GM18498 (cell line): ENCODE data around the gene GALNT2.

ENCODE experiments used
- ATAC-seq: cut with Tn5 transposase; IDR thresholded peaks from one replicate; pipeline ENCODE4 v1.9.1; 2021; ENCODE audit warnings: mild to moderate bottlenecking, moderate library complexity; ENCODE audit not compliant: unreplicated experiment

The GALNT2 gene

DNA sequence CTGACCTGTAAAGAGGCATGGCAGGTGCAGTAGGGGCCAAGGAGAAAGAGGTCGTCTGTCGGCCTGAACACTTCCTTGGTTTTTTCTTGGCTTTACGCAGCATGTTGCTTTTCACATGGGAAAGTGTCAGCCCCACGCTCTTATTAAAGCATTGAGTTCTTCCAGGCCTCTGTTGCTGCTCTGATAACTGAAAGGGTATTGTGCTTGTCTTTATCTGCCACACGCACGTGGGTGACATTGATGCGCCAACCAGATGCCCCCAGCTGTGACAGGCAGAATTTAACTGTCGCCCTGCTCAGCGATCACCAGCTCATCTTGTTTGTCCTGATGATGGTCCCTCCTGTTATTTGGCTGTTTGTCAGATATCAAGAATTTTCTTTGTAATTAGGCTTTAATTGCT is 76.5 kb downstream of the GALNT2 start:
- ATAC-seq: no peak

DNA sequence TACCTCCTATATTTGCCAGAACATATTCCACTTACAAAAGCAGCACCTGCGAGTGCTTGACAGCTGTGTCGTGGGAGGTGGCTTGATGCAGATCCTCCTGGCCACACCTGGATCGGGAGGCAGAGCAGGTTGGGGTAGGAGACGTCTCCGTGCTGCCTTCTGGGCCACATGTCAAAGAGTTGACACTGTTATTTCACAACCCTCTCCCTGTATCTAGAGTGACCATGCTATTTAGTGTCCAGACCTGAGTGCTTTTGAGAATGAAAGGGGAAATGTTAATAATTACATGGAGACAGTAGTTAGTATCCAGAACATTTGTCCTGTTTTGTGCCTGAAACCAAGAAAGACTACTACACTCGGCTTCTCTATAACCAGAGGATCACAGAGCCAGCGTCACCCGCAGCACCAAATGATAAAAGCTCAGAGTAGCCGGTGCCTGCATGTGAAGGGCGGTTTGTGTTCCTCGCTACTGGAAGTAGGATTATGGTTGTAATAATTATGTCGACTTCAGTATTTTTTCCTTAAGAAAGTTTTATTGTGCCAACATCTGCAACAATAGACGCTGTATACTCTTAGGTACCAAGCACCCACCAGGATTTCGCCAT is 77.1 kb downstream of the GALNT2 start:
- ATAC-seq: no peak

DNA sequence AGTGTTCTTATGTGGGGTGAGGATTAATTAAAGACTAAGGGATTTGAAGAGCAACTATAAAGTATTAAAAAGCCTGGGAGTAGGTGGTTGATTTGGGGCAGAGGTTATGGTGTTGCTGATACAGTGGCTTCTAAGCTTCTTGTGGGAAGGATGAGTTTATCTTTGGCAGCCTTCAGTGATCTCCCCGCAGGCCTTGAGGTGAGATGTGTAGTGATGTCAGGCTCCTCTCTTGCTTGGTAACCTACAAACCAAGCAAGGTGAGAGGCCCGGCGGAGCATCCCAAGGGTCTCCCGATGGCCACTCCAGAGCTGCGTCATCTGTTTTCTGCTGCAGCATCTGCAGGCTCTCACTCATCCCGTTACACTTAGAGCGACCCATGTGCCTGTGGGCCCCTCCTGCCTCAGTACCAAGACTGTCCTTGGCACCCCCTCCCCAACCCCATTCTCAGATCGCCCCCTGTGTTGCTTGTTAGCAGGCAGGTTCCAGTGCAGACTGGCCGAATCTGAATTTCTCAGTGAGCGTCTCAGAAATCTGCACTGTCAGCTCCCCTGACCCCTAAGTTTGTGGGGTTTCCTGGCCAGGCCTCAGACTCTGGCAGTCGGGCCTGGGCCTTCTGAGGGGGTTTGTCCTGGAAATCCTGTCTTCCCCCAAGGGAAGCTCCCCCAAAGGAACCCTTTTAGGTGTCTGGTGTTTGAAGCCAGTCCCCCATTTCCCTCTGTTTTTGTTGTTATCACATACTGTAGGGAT is 77.9 kb downstream of the GALNT2 start:
- ATAC-seq: no peak

DNA sequence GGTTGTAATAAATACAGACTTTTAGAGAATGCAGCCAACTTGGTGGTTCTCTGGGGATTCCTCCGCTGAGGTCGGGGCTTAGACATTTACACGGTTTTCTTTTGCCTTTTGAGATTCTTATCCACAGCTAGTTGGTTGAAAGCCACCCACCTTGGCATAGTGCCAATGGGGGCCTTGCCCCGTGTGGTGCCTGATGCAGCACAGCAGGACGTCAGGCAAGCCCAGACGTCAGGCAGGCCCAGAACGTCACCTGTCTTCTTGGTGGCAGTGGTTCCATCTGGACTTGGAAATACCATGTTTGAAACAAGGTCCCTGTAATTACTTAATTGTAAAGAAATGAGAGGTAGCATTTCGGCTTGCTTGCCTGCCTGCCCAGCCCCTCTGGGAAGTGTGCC is 78.5 kb downstream of the GALNT2 start:
- no peak for ATAC-seq

DNA sequence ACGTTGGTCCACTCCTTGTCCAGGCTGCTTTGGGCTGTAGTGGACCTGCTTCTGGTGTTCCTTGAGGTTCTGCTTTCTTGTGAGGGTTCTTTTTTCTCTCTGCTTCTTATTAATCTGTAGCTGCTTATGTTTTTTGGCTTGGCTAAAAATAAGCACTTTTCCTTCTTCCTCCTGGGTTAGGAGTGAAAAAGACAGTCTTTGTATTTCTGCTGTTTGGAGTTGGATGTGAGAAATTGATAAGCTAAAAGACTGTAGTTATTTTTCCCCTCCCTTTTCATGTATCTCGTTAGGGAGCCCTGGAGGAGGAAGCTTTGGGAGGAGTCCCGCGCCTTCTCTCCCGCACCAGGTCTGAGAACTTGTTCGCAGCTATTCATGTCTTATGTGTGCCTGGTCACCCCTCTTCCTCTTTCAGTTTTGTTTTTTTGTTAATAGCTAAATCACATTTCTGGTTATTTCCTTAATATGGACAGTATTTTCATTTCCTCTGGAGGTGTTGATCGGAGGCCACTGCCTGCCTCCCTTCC is 79.0 kb downstream of the GALNT2 start:
- no peak for ATAC-seq

DNA sequence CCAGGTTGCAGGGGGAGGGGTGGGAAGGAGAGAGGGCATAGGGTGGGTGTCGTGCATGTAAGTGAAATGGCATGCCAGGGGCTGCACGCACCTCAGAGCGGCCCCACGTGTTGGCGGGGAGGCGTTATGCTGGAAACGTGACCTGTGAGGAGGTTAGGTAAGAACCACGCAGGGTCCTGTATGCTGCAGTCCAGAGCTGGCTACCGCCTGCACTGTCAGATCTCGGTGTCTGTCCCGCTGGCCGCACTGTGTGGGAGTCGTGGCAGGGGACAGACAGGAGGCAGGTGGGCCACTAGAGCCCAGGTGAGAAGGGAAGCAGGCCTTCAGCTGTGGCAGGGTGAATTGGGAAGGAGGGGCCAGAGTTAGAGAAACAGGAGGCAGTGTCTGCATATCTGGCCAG is 79.7 kb downstream of the GALNT2 start:
- no peak for ATAC-seq

DNA sequence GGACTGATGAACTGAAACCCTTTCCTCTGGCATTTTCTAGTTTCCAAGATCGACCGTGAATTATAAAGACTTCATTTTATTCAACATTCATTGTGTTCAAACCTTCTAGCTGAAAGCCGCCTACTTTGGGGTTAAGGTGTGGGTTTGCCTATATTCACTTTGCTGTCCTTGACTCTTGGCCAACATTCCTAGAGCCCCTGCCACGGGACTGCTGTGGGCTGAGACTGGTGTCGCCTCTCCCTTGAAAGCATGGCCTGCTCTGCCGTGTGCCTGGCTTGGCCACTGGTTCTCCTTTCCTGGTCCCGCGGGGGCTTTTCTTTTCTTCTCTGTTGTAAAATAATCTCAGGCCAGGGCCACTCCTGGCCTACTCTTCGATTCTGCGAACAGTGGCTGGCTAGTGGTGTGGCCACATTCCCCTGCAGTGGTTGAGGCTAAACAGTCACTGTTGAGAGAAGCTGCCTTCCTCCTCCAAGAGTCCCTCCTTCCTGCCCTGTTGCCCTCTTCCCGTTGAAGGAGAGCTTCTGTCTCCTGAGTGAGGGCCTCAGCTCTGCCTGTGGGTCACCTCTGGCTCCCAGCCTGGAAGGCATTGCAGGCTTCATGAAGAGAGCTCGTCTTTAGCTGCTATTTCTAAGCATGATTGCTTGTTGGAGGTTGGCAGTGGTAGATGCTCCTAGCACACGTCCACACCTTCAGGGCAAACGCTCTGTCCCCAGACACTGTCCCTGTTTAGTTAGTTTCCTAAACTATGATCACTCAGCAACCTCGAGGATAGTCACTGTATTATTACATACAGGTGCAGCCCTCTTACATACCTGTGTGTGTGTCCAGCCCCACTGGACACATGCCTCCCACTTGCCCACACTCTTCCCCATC is 80.5 kb downstream of the GALNT2 start:
- ATAC-seq: no peak

DNA sequence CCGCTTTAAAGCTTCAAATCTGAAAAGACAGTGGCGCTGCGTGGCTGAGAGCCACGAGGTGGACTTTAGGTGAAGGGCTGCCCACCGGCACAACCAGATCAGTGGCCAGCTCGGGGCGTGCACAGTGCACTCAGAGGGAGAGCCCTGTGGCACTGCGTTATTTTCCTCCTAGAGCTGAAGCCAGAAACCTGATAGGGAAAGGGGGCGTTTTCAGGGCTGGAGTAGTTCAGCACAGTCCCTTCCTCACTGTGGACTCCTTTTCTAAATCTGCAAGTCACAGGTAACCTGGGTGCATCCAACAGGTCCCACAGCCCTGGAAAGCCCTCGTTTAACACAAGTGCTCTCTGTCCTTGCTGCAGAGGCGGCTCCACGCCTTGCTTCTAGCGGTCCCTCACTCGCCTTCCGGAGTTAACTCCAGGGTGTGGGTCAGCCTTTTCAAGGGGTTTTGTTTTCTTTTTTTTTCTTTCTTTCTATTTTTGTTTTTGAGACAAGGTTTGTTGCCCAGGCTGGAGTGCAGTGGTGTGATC is 81.2 kb downstream of the GALNT2 start:
- ATAC-seq: no peak

DNA sequence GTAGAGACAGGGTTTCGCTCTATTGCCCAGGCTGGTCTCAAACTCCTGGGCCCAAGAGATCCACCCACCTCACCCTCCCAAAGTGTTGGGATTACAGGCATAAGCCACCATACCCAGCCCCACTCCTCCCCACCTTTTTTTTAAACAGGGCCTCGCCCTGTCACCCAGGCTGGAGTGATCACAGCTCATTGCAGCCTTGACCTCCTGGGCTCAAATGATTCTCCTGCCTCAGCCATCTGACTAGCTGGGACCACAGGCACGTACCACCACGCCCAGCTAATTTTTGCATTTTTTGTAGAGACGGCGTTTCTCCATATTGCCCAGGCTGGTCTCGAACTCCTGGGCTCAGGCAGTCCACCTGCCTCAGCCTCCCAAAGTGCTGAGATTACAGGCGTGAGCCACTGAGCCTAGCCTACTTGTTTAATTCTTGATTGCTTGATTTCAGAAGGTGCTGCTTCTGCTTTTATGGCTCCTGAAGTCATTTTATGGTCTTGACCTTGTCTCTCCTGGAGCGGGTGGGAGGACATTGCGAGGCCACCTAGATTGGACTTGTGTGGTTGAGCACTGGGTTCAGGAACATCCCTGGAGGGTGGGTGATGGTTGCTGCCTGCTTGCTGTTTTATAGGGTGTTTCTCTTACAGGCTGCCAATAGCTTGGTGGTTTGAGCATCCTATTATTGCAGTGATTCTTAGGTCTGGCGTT is 81.9 kb downstream of the GALNT2 start:
- ATAC-seq: no peak

DNA sequence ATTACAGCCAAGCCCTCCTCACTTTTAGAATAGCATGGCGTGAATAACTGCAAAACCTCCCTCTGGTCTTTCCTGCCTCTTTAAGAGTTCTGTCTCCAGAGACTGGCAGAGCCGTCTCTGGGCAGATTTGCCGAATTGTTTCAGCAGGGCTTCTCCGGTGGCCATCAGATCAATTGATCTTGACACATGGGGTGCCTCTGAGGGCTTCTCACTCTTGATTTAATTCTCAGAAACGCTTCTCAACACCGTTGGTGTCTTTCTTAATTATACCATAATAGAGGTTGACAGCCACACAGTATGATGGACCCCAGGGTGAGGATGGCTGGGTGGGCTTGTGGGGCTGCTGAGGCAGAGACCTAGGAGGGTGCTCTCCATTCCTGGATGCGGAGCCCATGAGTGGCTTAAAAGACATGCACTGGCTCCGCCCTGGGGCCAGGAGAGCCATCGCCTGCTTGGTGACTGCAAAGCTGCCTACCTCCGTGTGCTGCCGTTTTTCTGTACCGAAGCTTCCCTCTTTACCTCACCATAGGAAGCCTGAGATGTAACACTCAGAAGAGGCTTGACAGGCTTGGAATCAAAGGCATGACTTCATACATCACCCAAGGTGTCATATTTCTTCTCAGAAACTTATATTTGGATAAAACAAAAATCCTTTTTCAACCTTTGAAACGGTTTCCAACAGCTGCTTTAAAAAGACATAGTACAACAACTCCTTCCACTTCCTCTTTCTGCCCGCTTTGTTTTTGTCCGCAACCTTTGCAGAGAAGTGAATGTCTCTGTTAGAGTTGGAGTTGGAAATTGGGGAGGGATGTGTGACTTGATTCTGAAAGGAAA is 82.9 kb downstream of the GALNT2 start:
- peak; percentile 67 for ATAC-seq

DNA sequence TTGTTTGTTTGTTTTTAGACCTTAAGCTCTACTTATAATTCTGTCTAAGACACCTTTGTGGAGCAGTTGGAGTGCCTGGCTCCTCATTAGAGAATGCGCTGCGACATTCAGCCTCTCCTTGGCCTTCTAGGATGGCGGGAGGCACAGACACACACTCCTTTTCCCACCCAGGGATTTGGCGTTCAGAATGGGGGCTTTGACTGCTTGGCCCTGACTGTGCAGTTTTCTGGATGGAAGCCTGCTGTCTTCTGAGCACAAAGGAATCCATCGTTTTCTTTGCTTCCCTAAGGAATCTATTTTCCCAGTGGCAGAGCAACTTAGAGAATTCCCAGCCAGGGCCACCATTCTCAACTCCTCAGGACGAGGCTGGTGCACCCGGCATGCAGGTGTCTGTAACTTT is 83.6 kb downstream of the GALNT2 start:
- no peak for ATAC-seq

DNA sequence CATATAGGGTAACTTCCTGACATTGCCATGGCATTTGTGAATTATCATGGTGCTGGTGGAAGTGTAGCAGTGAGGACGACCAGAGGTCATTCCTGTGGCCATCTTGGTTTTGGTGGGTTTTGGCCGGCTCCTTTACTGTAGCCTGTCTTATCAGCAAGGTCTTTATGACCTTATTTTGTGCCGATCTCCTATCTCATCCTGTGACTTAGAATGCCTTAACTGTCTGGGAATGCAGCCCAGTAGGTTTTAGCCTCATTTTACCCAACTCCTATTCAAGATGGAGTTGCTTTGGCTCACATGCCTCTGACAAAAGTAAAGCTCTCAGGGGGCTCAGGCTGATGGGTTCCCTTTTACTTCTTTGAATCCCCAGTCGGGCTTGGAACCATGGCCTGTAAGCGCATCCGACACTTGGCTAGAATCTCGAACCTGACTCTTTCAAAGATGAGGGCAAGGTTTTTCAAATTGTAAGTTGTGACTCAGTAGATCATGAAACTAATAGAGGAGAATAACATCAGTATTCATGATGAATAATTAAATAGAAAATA is 85.0 kb downstream of the GALNT2 start:
- ATAC-seq: no peak

DNA sequence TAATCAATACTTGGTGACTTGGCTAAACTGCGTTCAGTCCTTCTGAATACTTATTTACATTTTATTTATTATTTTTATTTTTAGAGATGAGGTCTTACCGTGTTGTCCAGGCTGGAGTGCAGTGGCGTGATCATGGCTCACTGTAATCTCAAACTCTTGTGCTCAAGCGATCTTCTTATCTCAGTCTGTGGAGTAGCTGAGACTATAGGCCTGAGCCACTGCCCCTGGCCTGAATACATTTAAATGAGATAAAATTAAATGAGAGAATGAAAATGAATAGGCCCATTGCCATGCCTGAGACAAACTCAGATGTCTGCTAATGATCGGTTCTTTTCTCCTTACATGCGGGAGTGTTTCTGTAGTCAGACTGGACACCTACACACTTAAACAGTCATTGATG is 86.0 kb downstream of the GALNT2 start:
- no peak for ATAC-seq

DNA sequence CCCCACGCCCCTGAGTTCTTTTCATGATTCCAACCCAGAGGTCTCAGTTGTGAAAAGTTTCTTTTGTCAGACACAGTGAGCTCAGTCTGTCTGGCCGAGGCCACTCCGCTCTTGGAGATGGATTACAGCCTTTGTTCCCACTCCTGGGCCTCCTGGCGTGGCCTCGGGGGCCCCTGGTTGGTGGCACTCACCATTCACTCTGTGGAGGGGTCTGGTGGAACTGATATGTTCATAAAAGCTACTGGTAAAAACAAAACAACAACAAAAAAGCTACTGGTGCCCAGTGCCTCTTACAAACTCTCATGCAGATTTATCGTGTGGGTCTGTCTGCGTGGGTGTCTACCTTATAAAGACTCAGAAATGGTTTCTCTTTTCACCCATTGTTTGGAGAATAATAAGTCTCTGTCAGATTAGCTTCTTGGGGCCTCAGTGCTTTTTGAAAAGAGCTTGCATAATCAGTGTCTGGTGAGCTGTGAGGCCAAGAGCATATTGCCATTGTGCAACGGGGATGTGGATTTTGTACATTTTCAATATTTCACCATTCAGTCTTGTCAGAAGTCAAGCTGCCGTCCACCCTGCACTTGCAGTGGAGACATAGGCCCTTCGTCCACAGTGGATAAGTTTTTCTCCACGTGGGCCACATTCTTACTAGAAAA is 86.7 kb downstream of the GALNT2 start:
- no peak for ATAC-seq

DNA sequence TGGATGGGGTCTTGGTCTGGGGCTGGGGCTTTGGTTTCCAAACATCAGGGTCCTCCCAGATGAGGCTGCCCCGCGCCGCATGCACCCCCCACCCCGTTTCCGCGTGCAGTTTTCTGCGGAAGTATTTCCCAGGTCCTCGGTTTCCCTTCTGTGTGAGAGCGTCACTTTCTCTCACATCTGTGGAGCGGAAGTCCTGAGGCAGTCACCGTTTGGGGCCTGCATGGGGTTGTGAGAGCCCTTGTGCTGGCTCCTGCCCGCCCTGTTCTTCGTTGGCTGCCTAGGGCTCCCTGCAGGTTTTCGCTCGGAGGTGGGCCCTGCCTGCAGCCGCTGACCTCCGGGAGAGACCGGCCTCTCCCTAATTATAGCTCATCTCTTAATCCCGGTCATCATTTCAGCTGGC is 88.0 kb downstream of the GALNT2 start:
- ATAC-seq: no peak

DNA sequence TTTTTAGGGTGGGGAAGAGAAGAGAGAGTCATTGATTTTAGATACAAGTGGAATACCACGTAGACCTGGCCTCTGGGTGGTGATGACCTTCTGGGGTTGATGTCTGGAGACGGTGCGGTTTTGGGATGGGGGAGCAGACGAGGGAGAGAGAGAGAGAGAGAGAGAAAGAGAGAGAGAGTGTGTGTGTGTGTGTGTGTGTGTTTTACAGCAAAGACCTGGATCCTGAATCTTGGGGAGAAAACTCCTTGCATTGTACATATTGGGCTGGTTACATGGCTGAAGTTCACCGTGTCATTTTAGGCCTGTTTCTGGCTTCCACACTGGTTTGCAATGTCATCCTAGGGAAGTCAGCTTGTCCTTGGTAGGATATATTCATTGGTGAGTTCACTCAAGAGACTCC is 89.0 kb downstream of the GALNT2 start:
- ATAC-seq: no peak

DNA sequence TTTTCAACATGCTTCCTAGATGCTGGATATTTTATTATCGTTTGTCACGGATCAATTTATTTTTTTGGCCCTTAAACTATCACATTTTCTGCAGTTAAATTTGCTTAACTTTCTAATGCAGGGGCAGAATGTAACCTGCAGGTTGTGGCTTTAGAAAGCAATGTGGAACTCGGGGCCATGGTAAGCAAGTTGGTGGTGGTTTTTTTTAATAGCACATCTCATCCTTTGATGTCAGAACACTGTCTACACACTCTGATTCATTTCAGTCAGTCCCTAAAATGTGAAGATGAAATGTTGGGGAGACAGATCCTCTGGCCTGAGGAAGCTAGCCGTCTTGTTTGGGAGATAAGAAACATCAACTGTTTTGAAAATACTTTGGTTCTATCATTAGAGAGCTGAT is 89.5 kb downstream of the GALNT2 start:
- ATAC-seq: no peak

DNA sequence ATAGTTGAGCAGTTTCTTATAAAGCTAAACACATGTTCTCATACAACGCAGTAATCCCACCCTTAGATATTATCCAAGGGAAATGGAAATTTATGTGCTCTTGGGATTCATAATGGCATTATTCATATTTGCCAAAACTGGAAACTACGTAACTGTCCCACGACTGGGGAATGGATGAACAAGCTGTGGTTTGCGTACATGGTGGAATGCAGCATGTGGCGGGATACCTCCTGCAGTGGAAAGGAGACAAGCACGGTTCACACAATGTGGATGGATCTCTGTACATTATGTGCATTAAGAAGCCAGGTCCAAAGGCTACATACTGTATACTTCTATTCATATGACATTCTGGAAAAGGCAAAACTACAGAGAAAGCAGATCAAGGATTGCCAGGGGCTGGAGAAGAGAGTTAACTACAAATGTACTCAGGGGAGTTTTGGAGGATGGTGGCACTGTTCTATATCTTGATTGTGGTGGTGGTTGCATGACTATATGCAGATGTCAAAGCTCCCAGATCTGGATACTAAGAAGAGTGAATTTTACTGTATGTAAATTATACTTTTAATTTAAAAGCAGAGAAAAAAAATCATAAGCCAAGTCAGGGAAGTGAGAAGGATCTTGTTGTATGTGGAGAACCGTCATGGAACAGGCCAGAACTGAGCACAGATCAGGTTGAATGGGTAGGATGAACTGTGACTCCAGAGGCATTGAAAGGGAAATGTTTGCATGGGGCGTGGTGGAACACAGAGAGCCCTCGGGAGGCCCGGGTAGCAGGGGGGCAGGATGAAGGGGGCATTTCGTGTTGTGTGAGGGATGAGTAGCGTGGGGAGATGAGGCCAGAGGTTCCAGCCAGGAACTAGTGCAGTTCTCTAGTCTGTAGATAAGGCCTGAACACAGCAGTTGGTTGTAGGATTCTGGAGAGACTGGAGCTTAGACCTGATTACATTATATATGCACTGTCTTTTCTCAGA is 90.7 kb downstream of the GALNT2 start:
- ATAC-seq: no peak
